Stomach smooth muscle (tissue), 2 donors: ENCODE results near the gene RAP1GAP2.

Source experiments
- H3K27ac ChIP-seq: one replicate; pipeline ENCODE4 v1.7.0; 2013; ENCODE audit warnings: mild to moderate bottlenecking, low read length, inconsistent platforms
- H3K27me3 ChIP-seq, 2 donors: one replicate each; pipeline ENCODE4 v1.7.0; 2013; ENCODE audit warnings: low read length in 2 of 2; ENCODE audit not compliant: insufficient read depth in 2 of 2, control insufficient read depth in 1 of 2
- H3K36me3 ChIP-seq, 2 donors: one replicate each; pipeline ENCODE4 v1.7.0; 2013; ENCODE audit warnings: low read length in 2 of 2; ENCODE audit not compliant: control insufficient read depth in 2 of 2, insufficient read depth in 2 of 2
- H3K4me1 ChIP-seq: one replicate; pipeline ENCODE4 v1.7.0; 2013; ENCODE audit warnings: low read length; ENCODE audit not compliant: control insufficient read depth, insufficient read depth
- H3K4me3 ChIP-seq, 2 donors: one replicate each; pipeline ENCODE4 v1.7.0; 2013; ENCODE audit warnings: low read length in 2 of 2
- H3K9ac ChIP-seq, 2 donors: one replicate each; pipeline ENCODE4 v1.7.0; 2013; ENCODE audit warnings: low read length in 2 of 2, mild to moderate bottlenecking in 1 of 2
- H3K9me3 ChIP-seq, 2 donors: one replicate each; pipeline ENCODE4 v1.7.0; 2013; ENCODE audit warnings: low read length in 2 of 2; ENCODE audit not compliant: control insufficient read depth in 2 of 2
- donor health status: healthy.
- donor health status: Pancreatic carcinoma.

Gene RAP1GAP2

DNA sequence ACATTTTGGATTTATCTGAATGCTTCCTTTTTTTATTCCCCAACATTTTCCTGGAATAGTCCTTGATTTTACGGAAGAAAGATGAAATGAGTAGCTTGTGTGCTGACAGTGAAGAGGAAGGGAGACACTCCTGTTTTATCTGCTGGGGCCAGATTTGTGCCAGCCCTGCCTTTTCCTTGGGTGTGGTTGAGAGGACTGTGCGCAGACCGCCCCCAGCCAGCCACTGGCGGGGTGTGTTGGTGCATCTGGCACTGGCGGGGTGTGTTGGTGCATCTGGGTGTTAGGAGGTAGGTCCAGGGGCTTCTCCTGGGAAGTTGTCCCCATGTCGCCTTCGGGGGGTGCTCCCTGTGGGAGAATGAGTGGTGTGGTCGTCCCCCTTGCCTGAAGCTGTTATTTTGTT lies 39.5 kb downstream of the RAP1GAP2 start:
- H3K9ac ChIP-seq, result no peak overlapping the region
- no peaks in the 10 kb centered on the region for H3K9me3 ChIP-seq
- H3K27me3 ChIP-seq, result no peaks in the 10 kb centered on the region
- H3K4me3 ChIP-seq, result no peak overlapping the region
- no peak overlapping the region for H3K27ac ChIP-seq
- no peaks in the 10 kb centered on the region for H3K36me3 ChIP-seq
- no peaks in the 10 kb centered on the region for H3K4me1 ChIP-seq

DNA sequence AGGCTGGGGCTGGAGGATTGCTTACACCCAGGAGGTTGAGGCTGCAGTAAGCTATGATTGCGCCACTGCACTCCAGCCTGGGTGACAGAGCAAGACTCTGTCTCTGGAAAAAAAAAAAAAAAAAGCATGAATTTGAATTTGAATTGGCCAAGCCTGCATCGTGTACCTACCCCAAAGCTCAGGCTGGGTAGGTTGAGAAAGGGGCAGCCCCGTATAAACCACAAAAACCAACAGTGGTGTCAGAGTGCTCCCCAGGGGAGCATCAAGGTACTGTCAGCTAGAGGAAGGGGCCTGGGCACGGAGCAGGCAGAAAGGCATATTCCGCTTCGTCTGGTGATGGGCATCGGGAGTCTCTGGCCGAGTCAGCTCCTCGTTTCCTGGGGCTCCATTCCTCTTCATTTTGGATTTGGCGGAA lies 40.9 kb downstream of the RAP1GAP2 start:
- no peak overlapping the region for H3K9ac ChIP-seq
- H3K36me3 ChIP-seq, result no peaks in the 10 kb centered on the region
- no peak overlapping the region for H3K4me3 ChIP-seq
- H3K9me3 ChIP-seq, result no peaks in the 10 kb centered on the region
- H3K27ac ChIP-seq, result no peak overlapping the region
- no peaks in the 10 kb centered on the region for H3K27me3 ChIP-seq
- no peaks in the 10 kb centered on the region for H3K4me1 ChIP-seq

DNA sequence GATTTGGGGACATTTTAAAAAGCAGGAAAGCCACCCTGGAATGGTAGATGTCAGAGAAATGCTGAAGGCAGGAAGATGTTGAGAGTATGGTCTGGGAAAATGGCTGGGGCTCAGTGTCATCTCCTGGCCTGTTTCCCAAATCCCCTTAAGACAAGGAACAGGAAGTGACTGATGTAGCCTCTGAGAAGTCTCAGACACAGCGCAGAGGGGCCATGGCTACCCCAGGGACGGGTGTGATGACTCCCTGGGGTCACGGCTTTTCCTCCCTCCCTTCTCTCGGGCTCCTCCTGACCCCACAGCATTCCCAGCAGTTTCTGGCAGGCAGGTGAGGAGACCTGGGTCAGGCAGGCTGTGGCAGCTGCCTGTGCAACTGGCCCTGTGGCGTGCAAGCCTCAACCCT lies 45.4 kb downstream of the RAP1GAP2 start:
- Histone ChIP-seq H3K9ac (no peak overlapping the region), H3K9me3 (no peaks in the 10 kb centered on the region), H3K27me3 (no peaks in the 10 kb centered on the region), H3K27ac (no peak overlapping the region), H3K36me3 (no peaks in the 10 kb centered on the region), H3K4me1 (no peaks in the 10 kb centered on the region), H3K4me3 (no peak overlapping the region)

DNA sequence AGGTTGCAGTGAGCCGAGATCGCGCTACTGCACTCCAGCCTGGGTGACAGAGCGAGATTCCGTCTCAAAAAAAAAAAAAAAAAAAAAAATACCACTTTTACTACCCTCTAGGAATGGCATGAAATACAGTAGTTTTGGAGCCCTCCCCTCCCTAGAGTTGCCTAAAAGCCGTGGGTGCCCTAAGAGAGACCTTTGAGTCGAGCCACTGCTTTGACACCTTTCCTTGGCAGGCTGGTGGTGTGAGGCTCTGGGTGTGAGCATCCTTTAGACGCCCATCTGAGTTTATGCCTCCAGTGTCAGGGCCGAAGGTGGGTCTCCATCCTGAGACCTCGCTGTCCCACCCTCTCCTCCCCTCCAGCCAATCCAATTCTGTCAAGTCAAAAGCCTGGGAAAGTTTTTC lies 46.2 kb downstream of the RAP1GAP2 start:
- H3K4me1 ChIP-seq, result peaks cover 3% of the 10 kb centered on the region
- no peak overlapping the region for H3K4me3 ChIP-seq
- no peak overlapping the region for H3K9ac ChIP-seq
- H3K36me3 ChIP-seq, result no peaks in the 10 kb centered on the region
- H3K27me3 ChIP-seq, result no peaks in the 10 kb centered on the region
- no peaks in the 10 kb centered on the region for H3K9me3 ChIP-seq
- H3K27ac ChIP-seq, result no peak overlapping the region

DNA sequence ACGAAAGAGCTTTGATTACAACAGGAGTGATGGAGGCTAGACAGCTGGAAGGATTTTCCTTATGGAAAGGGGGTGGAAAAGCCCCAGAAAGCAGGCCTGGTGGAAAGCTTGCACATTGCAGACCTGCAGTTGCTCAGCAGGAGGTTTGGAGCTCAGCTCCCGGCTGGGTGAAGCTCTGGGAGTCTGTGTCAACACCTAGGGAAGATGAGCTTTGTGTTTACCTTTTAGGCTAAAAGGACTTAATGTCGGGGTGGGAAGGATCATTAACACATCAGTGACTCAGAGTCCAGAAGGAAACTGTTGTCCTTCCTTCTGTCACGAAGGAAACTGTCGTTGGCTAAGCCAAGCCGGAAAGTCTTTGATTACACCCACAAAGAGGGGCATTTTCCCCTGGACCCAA lies 48.2 kb downstream of the RAP1GAP2 start:
- H3K27me3 ChIP-seq, result no peaks in the 10 kb centered on the region
- peaks cover 14% of the 10 kb centered on the region for H3K4me1 ChIP-seq
- no peak overlapping the region for H3K4me3 ChIP-seq
- H3K9me3 ChIP-seq, result no peaks in the 10 kb centered on the region
- H3K27ac ChIP-seq, result no peak overlapping the region
- H3K36me3 ChIP-seq, result no peaks in the 10 kb centered on the region
- H3K9ac ChIP-seq, result no peak overlapping the region

DNA sequence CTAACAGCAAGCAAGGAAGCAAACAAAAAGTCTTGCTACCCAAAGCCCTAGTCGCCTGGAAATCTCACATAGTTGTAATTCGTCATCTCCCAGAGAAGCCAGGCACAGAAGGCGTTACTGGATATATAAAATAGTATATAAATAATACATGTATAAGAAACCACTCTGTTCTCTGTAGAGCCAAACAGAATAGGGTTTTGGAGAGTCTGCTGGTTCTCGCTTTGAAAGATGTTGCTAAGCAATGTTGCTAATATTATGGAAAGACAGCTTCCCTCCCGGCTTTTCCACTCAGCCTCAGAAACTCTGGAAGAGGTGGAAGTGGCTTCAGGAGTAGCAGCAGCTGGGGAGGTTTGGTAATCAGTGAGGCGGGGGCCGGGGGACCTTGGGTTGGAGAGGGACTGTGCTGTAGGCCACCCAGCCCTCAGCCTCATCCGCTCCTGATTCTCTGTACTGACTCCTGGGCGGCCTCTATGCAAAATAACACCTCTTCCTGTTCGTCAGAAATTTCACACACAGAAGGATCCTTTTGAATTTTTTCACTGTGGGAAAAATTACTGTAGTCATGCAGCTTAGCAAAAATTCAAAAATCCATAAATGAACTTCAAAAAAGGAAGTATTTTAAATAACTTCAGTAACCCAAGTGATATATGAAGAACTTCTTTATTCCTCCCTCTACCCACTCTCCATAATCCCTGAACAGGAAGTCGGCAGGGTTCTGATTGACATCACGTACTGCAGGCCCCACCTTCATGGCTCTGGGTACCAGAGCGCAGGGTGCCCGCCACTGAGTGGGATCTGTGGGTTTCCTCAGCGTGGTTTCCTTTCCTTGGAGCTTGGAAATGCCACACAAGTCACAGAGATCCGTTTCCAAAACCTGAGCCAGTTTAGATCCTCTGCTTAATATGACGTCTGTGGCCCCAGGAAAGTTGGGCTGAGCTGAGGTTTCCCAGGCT lies 51.4 kb downstream of the RAP1GAP2 start:
- Histone ChIP-seq H3K36me3 (no peaks in the 10 kb centered on the region), H3K27ac (peak overlapping the region; percentile 46), H3K9ac (peak overlapping the region in 1 of 2 donors; percentile 21)

DNA sequence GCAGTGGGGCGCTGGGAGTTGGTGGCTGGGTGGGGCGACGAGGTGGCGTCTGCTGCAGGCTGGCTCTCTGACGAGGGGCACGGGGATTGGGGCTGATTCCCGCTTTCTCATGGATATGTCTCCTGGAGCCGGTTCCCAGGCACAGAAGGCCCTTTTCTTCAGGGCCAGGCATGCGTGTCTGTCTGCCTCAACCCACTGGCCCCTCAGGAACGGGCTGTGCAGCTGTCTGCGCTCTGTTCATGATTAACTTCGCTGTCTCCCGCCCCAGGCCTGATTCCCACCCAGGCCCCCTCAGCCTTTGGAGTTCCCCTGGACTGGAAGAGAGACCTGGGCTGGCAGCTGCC lies 53.1 kb downstream of the RAP1GAP2 start:
- Histone ChIP-seq H3K4me3 (no peak overlapping the region), H3K27ac (no peak overlapping the region), H3K36me3 (no peaks in the 10 kb centered on the region), H3K27me3 (no peaks in the 10 kb centered on the region), H3K4me1 (peaks cover 22% of the 10 kb centered on the region), H3K9ac (no peak overlapping the region), H3K9me3 (no peaks in the 10 kb centered on the region)

More for the DNA sequence above, 51.4 kb downstream of the RAP1GAP2 start:
- no peaks in the 10 kb centered on the region for H3K27me3 ChIP-seq
- peaks cover 14% of the 10 kb centered on the region for H3K4me1 ChIP-seq
- H3K4me3 ChIP-seq, result no peak overlapping the region
- no peaks in the 10 kb centered on the region for H3K9me3 ChIP-seq

DNA sequence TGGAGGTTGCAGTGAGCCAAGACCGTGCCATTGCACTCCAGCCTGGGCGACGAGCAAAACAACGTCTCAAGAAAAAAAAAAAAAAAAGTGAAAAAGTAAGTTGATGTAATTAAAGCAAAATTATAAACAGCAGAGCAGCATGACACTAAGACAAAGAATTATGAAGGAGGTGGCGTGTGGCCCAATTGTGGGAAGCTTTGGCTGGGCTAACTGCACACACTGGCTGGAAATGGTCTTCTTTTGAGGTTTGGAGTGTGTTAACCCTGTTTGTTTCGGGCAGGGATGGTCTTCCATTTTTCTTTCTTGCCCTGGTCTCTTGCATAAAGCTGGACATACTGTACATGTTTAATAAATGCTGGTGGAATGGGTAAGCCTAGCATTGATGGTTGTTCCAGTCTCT lies 54.8 kb downstream of the RAP1GAP2 start:
- no peak overlapping the region for H3K4me3 ChIP-seq
- peaks cover under 1 to 2% of the 10 kb centered on the region in 2 donors for H3K27me3 ChIP-seq
- H3K36me3 ChIP-seq, result no peaks in the 10 kb centered on the region
- peaks cover 30% of the 10 kb centered on the region for H3K4me1 ChIP-seq
- no peak overlapping the region for H3K9ac ChIP-seq
- H3K27ac ChIP-seq, result no peak overlapping the region
- no peaks in the 10 kb centered on the region for H3K9me3 ChIP-seq

DNA sequence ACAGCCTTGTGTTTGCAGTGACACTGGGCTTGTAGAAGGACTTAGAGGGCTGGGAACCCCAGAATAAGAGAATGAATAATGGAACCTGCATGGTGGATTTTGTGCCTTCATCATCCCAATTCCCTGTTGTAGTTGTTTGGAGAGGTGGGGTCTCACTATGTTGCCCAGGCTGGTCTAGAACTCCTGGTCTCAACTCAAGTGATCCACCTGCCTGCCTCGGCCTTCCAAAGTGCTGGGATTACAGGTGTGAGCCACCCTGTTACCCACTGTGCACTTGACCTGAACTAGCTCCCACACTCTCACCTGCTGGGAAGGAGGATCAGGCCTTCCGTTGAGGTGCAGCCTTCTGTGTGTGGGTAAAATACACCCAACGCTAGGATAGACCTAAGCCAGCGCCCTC lies 55.4 kb downstream of the RAP1GAP2 start:
- H3K27me3 ChIP-seq, result peaks cover 2 to 4% of the 10 kb centered on the region in 2 donors
- no peaks in the 10 kb centered on the region for H3K9me3 ChIP-seq
- no peaks in the 10 kb centered on the region for H3K36me3 ChIP-seq
- no peak overlapping the region for H3K9ac ChIP-seq
- no peak overlapping the region for H3K4me3 ChIP-seq
- H3K27ac ChIP-seq, result no peak overlapping the region
- H3K4me1 ChIP-seq, result peaks cover 30% of the 10 kb centered on the region

DNA sequence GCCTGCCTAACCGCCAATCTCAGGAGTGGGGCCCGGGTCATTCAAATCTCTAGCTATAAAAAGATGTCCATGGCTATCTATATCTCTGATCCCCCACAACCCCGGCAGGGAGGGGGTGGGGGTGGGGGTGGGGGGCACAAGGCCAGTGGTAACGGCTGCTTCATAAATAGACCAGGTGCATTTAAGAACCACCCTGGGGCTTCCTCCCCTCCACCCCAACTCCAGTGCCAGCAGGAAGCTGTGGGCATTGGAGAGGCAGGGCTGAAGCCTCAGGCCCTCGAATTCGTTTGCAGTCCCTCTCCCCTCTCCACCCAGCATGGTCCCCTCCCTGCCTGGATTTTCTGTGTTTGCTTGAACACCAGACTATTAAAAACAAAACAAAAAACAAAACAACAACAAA lies 56.0 kb downstream of the RAP1GAP2 start:
- Histone ChIP-seq H3K4me1 (peaks cover 30% of the 10 kb centered on the region), H3K4me3 (no peak overlapping the region), H3K9me3 (no peaks in the 10 kb centered on the region), H3K27me3 (peaks cover 2 to 4% of the 10 kb centered on the region in 2 donors), H3K9ac (no peak overlapping the region), H3K27ac (no peak overlapping the region), H3K36me3 (no peaks in the 10 kb centered on the region)

DNA sequence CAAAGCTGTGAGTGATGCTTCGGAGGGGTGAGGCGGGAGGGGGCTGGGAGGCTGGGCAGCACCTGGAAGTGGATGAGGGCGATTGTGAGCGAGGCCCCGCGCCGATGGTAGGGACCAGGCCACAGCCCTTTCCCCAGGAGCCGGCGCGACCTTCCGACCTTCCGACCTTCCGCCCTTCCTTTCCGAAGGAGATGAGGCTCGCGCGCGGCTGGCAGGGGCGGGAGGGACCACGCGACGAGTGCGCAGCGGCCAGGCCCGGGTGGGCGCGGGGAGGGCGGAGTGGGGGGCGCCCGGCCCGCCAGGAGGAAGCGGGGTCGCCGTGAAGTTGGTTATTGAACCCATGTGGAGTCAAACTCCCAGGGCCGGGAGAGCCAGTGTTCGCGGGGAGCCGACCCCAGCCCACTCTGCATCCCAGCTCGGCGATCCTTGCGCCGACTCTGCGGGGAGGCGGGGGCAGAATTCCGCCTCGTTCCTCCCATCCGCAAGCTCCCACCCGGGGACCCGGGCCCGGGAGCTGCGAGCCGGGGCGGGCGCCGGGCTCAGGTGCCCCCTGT lies 56.6 kb downstream of the RAP1GAP2 start:
- Histone ChIP-seq H3K4me1 (peaks cover 24% of the 10 kb centered on the region), H3K27me3 (peaks cover 2 to 4% of the 10 kb centered on the region in 2 donors), H3K27ac (peak overlapping the region; percentile 64), H3K9me3 (no peaks in the 10 kb centered on the region), H3K9ac (peak overlapping the region; percentile 66 to 69), H3K4me3 (peak overlapping the region in 1 of 2 donors; percentile 79), H3K36me3 (no peaks in the 10 kb centered on the region)
